GM18508 (cell line): ENCODE measurements around the gene SPAST.
A peak's percentile ranks its signal among the peaks of the same experiment; 100 is the strongest.
"Not testable (repeated sequence)": the region's sequence is repeated elsewhere in the genome, so short reads cannot be mapped to it uniquely, and the experiment has no call there.

Experiments
- ATAC-seq: cut with Tn5 transposase; IDR thresholded peaks from one replicate; pipeline ENCODE4 v1.9.1; 2021; ENCODE audit warnings: moderate number of reproducible peaks; ENCODE audit not compliant: insufficient read depth, unreplicated experiment

SPAST gene, protein sequence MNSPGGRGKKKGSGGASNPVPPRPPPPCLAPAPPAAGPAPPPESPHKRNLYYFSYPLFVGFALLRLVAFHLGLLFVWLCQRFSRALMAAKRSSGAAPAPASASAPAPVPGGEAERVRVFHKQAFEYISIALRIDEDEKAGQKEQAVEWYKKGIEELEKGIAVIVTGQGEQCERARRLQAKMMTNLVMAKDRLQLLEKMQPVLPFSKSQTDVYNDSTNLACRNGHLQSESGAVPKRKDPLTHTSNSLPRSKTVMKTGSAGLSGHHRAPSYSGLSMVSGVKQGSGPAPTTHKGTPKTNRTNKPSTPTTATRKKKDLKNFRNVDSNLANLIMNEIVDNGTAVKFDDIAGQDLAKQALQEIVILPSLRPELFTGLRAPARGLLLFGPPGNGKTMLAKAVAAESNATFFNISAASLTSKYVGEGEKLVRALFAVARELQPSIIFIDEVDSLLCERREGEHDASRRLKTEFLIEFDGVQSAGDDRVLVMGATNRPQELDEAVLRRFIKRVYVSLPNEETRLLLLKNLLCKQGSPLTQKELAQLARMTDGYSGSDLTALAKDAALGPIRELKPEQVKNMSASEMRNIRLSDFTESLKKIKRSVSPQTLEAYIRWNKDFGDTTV

DNA sequence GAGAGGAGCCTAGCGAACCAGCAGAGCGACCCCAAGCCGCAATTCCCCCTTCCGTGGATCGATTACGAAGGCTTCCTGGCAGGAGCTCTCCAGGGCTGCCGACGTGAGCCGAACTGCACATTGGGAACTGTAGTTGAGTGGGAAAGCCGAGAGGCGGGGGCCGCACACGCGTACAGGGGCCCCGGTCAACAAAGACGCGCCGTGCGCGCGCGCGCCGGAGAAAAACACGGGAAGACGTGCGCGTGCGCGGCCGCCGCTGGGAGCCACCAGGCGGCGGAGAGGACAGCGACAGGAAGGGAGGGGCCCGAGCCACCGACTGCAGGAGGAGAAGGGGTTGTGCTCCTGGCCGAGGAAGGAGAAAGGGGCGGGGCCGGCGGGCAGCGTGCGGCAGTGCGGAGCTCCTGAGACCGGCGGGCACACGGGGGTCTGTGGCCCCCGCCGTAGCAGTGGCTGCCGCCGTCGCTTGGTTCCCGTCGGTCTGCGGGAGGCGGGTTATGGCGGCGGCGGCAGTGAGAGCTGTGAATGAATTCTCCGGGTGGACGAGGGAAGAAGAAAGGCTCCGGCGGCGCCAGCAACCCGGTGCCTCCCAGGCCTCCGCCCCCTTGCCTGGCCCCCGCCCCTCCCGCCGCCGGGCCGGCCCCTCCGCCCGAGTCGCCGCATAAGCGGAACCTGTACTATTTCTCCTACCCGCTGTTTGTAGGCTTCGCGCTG is at the start of gene SPAST:
TSS of gene SPAST (plus strand) at position 247 of the 711 bp plus-strand sequence. CDS start at position 523, 276 bp downstream.
- ATAC-seq = peak; percentile 90

GRCh38 chr2:32018789-32019482 is 44.4 kb upstream of the SPAST start:
- not testable (repeated sequence) for ATAC-seq

- not testable (repeated sequence) for ATAC-seq
Observed at GRCh38 chr2:32034198-32034887, 29.0 kb upstream of the SPAST start.

GRCh38 chr2:32039447-32040219 is 23.7 kb upstream of the SPAST start, which contains the start of gene DPY30:
Gene DPY30 (minus strand): TSS chr2:32039805. CDS start chr2:32039456, 349 bp downstream.
- peak; percentile 39 for ATAC-seq

- no peak for ATAC-seq
Observed at GRCh38 chr2:32043561-32043960, 19.8 kb upstream of the SPAST start.

DNA sequence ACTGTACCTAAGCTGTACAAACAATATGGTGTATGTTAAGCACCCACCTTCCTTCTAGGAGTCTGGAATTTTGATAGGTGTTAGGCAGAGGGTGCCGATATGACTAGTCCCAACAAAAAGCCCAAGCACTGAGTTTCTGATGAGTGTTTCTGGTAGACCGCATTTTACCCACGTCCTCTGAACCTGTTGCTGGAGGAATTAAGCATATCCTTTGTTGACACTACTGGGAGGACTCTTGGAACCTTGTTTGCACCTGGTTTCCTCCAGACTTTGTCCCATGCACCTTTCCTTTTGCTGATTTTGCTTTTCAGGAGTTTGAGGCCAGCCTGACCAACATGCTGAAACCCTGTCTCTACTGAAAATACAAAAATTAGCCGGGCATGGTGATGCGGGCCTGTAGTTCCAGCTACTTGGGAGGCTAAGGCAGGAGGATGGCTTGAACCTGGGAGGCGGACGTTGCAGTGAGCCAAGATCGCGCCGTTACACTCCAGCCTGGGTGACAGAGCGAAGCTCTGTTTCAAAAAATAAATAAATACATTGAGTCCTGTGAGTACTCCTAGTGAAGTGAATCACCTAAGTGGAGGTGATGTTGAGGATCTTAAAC is 11.4 kb upstream of the SPAST start:
- no peak for ATAC-seq

DNA sequence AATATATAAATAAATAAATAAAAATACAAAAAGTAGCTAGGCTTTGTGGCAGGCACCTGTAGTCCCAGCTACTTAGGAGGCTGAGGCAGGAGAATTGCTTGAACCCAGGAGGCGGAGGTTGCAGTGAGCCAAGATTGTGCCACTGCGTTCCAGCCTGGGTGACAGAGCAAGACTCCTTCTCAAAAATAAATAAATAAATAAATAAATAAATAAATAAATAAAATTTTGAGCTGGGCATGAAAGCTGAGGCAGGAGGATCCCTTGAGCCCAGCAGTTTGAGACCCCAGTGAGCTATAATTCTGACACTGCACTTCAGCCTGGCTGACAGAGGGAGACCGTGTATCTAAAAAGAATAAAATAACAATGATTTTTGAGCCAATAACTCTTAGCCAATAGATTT is 8.8 kb upstream of the SPAST start:
- ATAC-seq = not testable (repeated sequence)

GRCh38 chr2:32058130-32058529 is 5.2 kb upstream of the SPAST start:
- ATAC-seq = no peak

DNA sequence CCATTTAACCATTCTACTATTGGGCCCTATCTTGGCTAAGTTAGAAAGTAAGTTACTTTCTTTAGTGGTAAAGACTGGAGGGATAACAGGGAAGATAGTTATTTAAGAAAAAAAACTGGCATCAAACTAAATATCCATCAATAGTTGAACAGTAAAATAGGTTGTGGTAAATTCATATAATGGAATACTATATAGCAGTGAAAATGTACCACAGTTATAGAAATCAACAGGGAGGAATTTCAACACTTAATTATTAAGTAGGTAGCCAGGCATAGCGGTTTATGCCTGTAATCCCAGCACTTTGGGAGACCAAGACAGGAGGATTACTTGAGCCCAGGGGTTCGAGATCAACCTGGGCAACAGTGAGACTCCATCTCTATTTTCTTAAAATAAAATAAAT is 3.1 kb upstream of the SPAST start:
- no peak for ATAC-seq

DNA sequence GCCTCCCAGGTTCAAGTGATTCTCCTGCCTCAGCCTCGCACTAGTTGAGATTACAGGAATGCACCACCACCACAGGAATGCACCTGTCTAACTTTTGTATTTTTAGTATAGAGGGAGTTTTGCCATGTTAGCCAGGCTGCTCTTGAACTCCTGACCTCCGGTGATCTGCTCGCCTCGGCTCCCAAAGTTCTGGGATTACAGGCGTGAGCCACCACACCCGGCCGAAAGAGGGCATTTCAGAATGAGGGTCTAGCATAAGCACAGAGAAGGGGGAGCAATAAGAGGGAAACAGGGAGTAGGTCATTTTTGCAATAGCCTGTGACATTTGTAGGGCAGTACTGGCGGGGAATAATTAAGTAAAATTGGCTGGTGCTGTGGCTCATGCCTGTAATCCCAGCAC is 1.9 kb upstream of the SPAST start:
- no peak for ATAC-seq

- ATAC-seq = no peak
Observed at GRCh38 chr2:32061973-32062861, 1.1 kb upstream of the SPAST start.

DNA sequence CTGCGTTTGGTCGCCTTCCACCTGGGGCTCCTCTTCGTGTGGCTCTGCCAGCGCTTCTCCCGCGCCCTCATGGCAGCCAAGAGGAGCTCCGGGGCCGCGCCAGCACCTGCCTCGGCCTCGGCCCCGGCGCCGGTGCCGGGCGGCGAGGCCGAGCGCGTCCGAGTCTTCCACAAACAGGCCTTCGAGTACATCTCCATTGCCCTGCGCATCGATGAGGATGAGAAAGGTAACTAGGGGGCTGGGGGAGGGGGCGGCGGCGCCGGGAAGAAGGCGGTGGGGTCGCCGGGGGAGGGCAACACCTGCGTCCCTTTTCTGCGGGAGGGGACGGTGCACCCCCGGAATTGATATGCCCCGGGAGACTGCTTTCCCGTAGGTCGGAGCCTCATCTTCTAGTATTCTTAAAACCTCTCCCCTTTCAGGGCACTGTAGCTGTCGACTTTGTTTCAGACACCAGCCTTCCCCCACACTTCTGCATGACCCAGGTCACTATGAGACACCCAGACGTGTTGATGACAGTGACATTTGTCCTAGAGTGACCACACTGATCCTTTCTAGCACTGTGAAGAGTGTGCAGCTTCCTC is 755 bp downstream of the SPAST start:
- ATAC-seq = no peak

GRCh38 chr2:32064713-32065112 is 1.4 kb downstream of the SPAST start:
- no peak for ATAC-seq

GRCh38 chr2:32067549-32067948 is 4.2 kb downstream of the SPAST start:
- no peak for ATAC-seq

- no peak for ATAC-seq
Observed at GRCh38 chr2:32074134-32074506, 10.8 kb downstream of the SPAST start.

- ATAC-seq = no peak
Observed at GRCh38 chr2:32095671-32096070, 32.3 kb downstream of the SPAST start.

- ATAC-seq = no peak
Observed at GRCh38 chr2:32108111-32108510, 44.8 kb downstream of the SPAST start.
